IPS-18c (cell line): ENCODE data around the gene KCNQ1OT1.

Experiments used
- H3K4me3 ChIP-seq: 2 replicates; pipeline ENCODE4 v1.7.0; 2013; ENCODE audit warnings: low read depth, mild to moderate bottlenecking, low read length, moderate library complexity; ENCODE audit not compliant: insufficient read depth
- H3K9me3 ChIP-seq: one replicate; pipeline ENCODE4 v1.6.1; 2013; ENCODE audit warnings: mild to moderate bottlenecking, low read length, moderate library complexity; ENCODE audit not compliant: control insufficient read depth, insufficient read depth

KCNQ1OT1 gene

GRCh38 chr11:2571598-2572281 is 128.1 kb downstream of the KCNQ1OT1 start:
- H3K4me3 ChIP-seq = no peak overlapping the region
- peaks cover 2% of the 10 kb centered on the region for H3K9me3 ChIP-seq

DNA sequence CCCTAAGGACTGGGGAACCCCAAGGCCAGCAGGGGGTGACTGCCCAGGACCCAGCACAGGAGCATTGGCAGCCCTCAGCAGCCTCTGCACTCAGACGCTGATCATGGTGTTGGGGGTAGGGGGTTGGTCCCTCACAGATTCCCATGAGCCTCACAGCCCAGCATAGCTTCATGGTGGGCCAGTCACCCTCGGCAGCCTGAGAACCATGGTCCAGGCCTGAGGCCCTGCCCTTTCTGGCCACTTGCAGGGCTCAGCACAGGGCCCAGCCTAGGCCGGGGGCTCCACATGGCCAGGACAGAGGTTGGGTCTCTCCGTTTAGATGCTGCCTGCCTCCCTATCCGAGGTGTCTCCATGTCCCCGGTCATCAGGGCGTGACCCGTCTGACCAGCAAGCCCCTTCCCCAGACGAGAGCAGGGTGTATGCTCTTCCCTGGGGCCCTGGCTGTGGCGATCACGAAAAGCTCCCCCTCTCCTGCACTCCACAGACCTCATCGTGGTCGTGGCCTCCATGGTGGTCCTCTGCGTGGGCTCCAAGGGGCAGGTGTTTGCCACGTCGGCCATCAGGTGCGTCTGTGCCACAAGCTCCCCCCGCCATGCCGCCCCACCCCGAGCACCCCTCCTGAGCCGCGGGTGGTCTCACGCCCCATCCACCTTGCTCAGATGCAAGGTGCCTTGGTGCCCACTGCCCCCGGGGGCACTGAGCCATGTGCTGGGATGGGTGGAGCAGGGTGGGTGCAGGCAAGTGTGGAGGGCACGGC is 128.8 kb downstream of the KCNQ1OT1 start:
- Histone ChIP-seq H3K4me3 (no peak overlapping the region), H3K9me3 (peaks cover 2% of the 10 kb centered on the region)

DNA sequence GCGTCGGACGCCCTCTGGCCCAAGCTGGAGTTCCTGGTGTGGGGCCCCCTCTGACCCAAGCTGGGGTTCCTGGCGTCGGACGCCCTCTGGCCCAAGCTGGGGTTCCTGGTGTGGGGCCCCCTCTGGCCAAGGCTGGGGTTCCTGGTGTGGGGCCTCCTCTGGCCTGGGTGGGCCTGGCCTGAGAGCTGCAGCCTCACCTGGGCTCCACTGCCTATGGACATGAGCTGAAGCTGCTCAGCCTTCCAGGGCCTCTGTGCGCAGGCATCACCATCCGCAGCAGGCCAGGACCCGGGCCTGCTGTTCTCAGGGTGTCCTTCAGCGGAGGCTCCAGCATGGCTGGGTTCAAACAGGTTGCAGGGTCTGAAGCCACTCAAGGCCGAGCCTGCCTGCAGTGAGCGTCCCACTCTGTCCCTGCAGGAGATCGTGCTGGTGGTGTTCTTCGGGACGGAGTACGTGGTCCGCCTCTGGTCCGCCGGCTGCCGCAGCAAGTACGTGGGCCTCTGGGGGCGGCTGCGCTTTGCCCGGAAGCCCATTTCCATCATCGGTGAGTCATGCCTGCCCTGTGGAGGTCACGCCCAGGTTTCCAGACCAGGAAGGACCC is 129.5 kb downstream of the KCNQ1OT1 start:
- no peaks in the 10 kb centered on the region for H3K9me3 ChIP-seq
- H3K4me3 ChIP-seq = no peak overlapping the region

- Histone ChIP-seq H3K9me3 (no peaks in the 10 kb centered on the region), H3K4me3 (no peak overlapping the region)
Observed at GRCh38 chr11:2569731-2570210, 130.0 kb downstream of the KCNQ1OT1 start.

- H3K4me3 ChIP-seq = no peak overlapping the region
- H3K9me3 ChIP-seq = no peaks in the 10 kb centered on the region
Observed at GRCh38 chr11:2569321-2569721, 130.5 kb downstream of the KCNQ1OT1 start.

DNA sequence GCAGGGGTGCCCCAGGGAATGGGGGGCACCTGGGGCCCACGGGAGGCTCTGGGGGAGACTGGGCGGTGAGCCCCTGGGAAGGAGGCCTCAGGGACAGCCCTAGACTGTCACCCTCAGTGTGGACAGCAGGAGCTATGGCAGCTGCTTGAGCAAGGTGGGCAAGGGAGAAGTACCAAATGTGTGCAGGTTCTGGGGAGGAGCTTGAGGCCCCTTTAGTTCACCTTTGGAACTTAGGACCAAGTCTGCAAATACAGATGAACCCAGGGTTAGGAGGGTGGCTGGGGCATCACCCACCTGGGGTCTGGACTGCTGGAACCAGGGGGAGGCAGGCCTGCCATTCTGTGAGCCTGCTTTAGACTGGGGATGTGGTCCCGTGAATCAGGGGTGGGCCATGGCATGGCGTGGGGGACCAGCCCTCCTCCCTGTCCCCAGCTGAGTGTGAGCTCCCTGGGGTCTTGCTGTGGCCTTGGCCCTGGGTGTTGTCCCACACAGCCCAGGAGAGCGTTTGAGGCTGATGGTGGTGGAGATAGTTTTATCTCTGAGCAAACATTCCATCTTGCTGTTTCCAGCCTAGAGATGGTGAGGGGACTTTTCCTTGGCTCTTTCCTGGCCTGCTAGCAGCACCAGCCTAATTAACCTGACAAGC is 132.6 kb downstream of the KCNQ1OT1 start:
- no peak overlapping the region for H3K4me3 ChIP-seq

DNA sequence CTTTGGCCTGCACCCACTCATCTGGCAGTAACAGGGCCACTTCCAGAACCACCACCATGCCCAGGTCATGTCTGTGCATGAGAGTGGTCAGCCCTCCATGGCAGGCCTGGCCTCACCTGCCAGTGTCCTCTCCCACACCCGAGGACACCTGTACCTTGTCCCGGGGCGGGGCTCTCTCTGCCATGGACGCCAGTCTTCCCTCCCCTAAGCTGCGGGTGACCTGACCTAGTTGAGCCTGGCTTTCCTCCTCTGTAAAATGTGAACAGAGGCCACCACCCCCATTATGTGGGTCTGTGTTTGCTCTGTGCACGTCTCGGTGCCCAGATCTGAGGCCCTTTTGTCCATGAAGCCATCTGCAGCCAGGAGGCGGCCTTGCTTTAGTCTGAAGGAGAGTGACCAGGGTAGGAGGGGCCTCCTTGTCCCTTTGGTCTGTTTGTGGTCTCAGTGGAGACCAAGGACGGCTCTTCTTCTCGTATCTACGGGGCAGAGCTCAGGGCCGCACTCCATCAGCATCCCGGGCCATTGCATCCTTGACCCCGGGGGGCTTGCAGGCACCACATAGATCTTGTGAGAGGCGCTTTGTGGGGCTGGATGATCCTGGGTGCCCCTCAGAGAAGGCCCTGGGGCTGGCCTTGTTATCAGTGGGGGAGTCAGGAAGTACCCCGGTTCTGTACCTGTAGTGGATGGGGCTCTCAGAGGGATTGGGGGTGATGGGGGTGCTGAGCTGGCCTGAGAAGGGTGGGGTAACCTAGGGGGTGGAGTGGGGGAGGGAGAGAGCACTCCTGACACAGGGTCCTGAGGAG is 133.4 kb downstream of the KCNQ1OT1 start:
- Histone ChIP-seq H3K4me3 (no peak overlapping the region), H3K9me3 (no peaks in the 10 kb centered on the region)

More for the DNA sequence above, 132.6 kb downstream of the KCNQ1OT1 start:
- H3K9me3 ChIP-seq = no peaks in the 10 kb centered on the region

GRCh38 chr11:2565447-2566222 is 134.2 kb downstream of the KCNQ1OT1 start:
- Histone ChIP-seq H3K9me3 (no peaks in the 10 kb centered on the region), H3K4me3 (no peak overlapping the region)

DNA sequence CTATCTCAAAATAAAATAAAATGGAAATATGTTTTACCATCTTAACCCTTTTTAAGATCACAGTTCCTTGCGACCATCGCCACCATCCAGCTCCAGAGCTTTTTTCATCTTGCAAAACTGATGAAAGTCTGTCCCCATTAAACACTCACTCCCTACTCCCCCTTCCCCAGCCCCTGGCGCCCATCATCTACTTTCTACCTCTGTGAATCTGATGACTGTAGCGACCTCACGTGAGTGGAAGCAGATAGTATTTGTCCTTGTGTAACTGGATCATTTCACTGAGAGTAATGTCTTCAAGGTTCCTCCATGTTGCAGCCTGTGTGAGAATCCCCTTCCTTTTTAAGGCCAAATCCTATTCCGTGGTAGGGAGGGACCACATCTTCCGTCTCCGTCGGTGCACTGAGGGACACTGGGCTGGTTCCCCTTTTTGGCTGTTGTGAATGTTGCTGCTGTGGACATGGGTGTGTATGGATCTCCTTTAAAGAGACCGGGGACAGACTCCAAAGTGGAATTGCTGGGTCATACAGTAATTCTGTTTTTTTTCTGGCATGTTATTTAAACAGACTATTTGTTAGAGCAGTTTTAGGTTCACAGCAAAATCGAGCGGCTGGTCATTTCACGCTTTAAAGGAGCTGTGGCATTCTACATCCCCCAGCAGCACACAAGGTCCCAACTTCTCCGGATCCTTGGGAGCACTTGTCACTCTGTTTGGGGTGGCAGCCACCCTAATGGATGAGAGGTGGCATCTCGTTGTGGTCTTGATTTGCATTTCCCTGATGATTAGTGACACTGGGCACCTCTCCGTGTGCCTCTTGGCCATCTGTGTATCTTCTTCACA is 135.0 kb downstream of the KCNQ1OT1 start:
- Histone ChIP-seq H3K4me3 (no peak overlapping the region), H3K9me3 (no peaks in the 10 kb centered on the region)

- Histone ChIP-seq H3K9me3 (no peaks in the 10 kb centered on the region), H3K4me3 (no peak overlapping the region)
Observed at GRCh38 chr11:2564008-2564530, 135.7 kb downstream of the KCNQ1OT1 start.

DNA sequence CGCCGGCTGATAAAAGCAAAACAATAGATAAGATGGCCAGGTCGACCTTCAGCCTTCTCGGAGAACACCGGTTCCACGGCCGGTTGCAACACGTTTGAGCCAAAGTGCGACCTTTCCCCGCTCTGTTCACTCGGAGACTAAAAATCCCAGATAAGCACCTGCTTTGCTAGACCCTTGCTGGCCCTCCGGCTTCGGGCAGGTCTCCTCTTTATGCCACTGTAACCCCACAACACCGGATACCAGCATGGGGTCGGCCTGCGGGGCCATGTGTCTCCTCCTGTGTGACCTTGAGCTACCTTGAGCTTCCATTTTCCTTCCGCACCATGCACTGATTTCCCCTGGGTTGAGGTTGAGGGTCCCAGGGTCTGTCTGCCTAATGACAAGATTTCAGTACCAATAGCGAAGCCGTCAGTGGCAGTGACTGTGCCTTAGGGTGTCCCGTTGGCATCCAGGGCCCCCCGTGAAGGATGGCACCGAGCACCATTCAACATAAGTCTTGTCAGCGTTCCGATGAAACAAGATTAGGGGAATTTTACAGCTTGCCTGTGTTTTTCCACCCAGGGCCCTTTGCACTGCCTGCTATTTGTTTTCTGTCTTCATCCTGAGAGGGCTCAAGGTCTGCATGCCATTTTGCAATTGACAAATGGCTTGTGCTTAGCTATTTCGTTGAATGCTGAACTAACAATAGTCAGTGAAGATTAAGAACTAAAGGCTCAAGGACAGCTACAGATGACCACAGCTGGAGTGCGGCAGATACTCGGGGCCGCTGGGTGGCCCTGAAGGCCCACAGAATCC is 136.4 kb downstream of the KCNQ1OT1 start:
- Histone ChIP-seq H3K4me3 (no peak overlapping the region), H3K9me3 (no peaks in the 10 kb centered on the region)

- H3K9me3 ChIP-seq = no peaks in the 10 kb centered on the region
- H3K4me3 ChIP-seq = no peak overlapping the region
Observed at GRCh38 chr11:2562890-2563212, 136.9 kb downstream of the KCNQ1OT1 start.

- H3K4me3 ChIP-seq = no peak overlapping the region
- H3K9me3 ChIP-seq = no peaks in the 10 kb centered on the region
Observed at GRCh38 chr11:2561696-2562581, 137.9 kb downstream of the KCNQ1OT1 start.
